NCI-H1694 (cell line): ENCODE results near the gene POC1A.
"Not testable (repeated sequence)": the region's sequence is repeated elsewhere in the genome, so short reads cannot be mapped to it uniquely, and the experiment has no call there.

ENCODE experiments used
- DNase-seq: peaks from one replicate; lab custom pipeline; 2025; lab: John Stamatoyannopoulos, UW

The POC1A gene

DNA sequence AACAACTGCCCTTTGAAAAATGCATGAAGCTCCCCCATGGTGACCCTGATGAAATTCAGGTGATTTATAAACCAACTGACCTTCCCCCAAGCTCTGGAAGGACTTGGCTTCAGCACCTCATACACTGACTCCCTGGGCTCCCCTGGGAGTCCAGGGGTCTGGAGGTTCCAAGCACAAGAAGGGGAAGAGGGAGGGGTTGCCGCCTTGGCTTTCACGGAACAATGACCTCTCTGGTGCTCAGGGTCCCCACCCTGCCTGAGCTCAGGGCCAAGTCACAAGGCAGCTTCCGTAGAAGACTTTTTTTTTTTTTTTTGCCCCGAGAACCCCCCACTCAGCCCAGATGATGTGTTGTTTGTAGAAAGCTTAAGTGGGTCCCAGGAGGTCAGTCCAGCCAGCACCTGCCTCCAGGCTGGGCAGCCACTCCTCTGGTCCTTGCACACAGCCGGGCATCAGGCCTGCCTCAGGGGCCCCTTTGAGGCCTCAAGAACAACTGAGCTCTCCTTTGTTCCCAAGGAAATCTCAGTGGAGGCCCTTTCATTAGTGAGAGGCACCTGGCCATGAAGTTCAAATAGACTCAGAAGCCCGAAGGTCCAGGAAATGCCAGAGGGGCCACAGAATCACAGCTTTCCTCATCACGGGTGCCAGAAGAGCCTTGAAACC, 29.7 kb upstream of the POC1A start:
- no peak for DNase-seq

DNA sequence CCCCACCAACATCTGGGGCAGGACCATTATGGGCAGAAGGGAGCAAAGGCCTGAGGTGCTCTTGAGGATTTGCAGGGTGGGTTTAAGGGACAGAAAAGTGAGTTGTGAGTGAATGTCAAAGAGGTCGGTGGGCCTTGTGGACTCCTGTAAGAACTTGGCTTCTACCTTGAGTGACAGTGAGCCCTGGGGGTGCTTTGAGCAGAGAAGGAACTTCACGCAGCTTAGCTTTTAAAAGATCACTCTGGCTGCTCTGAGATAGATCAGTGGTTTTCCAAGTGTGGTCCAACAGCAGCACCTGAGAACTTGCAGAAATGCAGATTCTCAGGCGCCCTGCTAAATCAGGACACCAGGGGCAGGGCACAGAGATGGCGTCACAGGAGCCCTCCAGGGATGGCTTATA, 28.5 kb upstream of the POC1A start:
- no peak for DNase-seq

DNA sequence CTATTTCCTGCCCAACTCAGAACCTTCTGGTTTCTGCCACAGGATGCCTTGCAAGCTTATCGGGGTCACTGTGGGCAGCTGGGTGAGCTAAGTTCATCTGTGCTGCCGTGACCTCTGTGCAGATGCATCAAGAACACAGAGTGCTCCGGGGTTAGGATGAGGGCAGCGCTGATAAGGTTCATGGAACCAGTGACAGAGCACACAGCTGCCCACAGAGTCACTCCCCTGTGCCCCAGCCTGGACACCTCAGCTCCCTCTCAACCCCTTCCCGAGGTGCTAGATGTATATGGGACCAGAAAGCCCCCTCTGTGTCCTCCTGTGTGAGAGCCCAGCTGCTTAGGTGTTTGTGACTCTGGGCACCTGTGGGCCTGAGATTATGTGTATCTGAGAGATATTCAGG, 28.0 kb upstream of the POC1A start:
- DNase-seq: no peak

DNA sequence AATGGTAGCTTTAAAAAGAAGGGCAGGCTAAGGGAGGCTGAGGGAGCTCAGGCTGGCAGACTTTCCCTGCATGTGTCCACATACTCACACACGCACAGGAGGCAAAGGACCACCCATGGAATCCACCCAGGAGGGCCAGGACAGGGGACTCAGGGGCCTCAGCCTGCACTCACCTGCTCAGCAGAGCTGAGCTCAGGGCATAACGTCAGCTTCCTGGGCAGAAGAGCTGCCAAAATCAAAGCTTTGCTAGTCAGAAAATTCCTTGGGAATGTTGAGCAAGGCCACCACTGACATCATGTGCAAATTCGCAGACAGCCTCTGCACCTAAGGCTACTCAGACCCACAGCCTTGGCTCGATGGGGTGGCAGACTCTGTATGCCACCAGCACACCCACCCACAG, 27.3 kb upstream of the POC1A start:
- DNase-seq: no peak

DNA sequence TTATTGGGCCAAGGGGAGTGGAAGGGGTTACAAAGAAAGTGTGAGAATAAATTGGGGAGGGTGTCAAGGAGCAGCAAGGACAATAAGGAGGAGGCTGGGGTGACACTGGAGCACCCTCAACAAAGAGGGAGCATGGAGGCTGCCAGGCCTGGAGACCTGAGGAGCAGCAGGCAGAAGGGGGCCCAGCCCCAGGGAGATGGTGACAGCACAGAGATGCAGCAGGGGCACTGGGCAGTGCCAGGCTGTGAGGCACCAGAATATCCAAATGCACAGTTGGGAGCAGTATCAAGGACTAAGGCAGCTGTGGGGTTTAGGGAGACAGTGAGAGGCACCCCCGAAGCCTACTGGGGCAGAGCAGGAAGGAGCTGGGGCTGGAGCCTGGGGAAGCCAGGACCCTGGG, 24.3 kb upstream of the POC1A start:
- no peak for DNase-seq

DNA sequence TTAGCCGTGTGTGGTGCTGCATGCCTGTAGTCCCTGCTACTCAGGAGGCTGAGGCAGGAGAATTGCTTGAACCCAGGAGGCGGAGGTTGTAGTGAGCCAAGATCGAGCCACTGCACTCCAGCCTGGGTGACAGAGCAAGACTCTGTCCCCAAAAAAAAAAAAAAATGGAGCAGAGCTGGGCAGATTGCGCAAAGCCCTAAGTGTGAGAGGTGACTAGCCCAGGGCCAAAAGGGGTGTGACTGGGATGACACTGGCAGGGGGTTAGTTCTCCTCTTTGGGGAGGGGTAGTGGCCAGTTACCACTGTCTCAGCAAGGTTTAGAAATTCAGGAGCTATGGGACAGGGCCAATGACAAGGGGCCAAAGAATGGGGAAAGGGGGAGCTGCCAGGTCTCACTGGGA, 23.9 kb upstream of the POC1A start:
- not testable (repeated sequence) for DNase-seq

DNA sequence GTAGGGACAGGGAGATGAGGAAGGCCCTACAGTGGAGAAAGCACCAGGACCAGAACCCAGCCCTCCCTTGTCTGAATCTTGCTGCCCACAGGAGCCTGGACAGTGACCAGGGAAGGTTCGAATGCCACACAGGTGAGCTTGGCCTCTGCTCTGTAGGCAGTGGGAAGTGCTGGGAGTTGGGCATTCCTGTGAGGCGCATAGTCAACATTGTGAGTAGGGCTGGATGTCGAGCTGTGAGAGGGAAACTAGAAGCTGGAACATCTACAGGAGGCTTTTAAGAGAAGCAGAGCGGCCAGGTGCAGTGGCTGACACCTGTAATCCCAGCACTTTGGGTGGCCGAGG, 23.4 kb upstream of the POC1A start:
- DNase-seq: no peak

DNA sequence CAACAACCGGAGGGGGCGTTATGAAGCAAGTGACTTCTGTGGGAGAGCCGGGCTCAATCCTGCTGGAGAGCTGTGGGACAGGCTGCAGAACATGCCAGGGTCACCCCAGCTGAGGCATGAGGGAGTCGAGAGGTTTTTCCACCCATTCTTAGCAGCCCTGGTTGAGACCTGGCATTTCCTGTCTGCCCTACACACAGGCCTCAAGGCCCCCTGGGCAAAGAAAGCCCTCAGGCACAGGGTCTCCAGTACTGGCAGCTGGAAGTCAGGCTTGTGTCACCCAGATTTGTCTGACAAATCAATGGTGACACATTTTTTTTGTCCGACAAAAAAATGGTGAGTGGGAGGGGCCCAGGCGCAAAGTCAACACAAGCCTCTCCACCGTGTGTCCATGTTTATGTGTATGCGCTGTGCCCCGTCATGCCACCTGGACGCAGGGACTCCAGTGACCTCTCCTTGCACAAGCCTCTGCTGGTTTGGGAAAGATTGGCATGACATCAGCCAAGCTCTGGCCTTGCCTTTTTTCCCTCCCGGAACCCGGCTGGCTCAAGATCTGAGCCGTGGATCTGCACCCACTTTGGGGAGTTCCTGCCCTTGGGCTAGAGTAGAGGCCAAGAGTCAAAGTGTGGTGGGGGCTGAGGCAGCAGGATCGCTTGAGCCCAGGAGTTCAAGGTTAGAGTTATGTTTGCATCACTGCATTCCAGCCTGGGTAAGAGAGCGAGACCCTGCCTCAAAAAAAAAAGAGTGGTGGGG, 22.9 kb upstream of the POC1A start:
- no peak for DNase-seq

DNA sequence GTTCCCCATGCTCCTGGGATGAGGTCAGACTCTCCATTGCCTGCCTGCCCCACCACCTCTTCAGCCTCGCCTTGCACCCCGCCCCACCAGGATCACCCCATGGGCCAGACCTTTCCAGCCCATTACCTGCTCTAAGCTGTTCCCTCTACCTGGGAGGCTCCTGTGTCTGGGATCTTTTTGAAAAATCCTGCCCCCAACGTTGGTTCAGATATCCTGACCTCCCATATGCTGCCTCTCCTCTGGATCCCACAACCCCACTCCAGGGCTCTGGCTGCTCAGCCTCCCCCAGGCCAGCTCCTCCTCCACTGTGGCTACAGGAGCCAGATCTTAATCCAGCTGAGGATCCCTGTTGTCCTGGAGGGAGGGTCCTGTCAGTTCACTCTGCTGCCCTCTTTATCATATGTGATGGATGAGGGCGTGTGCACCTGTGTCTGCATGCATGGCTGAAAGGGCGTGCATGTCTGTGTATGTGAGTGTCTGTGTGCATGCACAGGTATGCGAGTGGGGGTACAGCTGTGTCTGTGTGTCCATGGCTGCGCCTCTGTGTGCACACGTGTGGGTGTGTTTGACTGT, 22.0 kb upstream of the POC1A start:
- DNase-seq: no peak

DNA sequence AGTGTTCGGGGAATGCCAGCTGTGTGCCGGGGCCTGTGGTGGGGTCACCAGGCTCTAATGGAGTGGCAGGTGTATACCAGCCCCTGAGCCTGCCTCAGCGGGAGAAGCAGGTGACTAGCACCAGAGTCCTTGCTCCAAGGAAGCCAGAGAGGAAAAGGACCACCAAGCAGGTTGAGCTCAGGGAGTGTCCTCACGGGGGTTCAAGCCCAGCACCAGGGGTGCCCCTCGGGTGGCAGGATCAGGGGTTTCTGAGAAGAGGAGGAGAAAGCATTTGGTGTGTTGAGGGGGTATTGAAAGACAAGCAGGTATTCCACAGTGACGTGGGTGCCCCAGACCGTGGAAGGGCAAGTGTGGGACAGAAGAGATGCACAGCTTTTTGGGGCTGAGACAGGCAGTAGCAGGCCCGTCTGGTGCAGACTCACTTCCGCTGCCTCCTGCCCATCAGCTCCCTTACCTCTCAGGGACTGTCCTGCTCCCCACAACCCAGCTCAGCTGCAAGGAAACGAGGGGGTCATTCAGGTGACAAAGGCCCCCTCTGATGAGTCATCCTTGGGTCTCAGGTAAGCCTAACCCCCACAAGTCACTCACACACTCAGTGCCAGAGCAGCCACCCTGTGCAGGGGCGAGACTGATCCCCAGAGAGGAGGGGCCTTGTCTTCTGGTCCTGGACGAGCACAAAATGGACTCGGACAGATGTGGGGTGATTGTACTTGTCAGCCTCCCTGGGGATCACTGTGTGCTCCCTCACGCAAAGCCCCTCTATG, 21.4 kb upstream of the POC1A start:
- DNase-seq: no peak

DNA sequence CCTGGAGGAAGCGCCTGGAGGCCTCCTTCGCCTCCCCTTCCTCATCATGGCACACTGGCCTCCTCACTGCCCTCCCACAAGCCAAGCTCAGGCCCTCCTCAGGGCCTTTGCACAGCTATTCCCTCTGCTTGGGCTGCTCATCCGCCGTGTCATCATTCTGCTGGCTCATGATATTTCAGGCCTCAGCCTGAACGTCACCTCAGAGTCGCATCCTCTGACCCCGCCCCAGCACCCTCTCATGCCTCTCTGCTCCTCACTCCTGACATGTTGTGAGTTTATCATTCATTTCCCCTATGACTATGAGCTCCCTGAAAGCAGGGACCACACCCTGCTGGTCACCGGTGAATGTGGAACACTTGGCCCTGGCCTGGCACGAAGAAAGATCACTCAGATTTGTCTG, 20.7 kb upstream of the POC1A start:
- no peak for DNase-seq

DNA sequence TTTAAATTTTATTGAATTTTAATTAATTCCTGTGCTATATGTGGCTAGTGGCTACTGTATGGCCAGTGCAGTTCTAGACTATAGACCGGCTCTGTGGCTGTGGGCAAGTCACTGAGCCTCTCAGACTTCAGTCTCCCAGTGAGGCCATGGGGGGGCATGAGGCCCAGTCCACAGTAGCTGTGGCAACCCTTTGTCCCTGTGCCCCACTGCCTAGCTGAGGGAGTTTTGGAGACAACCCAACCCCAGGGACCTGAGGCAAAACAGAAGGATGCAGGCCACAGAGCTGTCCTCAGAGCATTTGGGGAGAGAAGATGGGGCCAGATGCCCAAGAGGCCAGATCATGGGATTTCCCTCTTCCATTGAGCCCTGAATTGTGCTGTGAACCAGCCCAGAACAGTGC, 18.9 kb upstream of the POC1A start:
- DNase-seq: no peak

DNA sequence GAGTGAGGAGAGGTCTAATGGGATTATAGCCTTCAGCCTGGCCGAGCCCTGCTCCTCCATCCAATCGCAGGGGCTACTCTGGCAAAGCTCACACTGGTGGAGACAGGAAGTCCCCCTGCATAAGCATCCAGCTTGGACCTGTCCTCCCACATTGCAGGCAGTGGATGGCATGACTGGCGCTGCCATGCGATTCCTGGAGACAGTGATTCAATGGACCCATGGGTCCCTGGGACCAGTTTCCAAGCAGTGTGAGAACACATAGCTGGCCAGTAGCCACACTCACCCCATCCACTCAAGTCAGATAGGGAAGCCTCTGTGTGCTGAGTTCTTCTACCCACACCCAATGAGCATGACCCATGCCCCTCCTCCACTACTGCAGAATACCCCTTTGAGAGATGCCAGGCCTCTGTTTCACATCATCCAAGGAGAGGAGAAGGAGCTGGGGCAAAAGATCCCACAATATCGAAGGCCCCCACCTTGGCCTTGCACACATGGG, 18.1 kb upstream of the POC1A start:
- no peak for DNase-seq

DNA sequence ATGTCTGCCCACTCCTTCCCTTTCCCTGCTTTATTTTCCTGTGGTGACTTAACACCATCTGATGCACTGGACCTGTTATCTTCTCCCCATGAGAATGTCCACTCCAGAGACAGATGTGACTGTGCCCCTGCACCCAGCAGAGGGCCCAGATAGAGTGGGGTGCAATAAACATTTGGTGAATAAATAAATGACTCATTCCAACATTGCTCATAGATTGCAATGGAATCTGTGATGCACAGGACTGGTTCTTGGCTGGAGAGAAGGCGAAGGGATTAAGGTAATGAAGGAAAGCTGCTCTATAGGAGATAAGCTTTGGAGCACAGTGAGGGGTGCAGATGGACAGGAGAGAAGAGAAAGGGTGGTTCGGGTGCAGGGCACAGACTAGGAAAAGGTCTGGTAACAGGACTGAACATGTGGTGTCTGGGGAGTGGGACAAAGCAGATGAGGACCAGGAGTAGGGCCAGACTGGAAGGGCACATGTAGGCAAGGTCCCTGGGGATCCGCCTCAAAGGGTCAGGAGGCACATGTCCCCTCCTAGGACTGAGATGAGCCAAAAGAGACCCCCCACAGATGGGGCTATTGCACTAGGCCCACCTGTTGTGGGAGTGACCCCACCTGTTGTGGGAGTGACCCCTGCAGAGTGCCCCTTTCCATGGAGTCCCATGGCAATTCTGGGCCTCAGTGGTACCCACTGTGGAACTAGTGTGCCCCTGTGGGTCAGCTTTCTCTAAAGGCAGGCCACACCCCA, 17.5 kb upstream of the POC1A start:
- DNase-seq: no peak

DNA sequence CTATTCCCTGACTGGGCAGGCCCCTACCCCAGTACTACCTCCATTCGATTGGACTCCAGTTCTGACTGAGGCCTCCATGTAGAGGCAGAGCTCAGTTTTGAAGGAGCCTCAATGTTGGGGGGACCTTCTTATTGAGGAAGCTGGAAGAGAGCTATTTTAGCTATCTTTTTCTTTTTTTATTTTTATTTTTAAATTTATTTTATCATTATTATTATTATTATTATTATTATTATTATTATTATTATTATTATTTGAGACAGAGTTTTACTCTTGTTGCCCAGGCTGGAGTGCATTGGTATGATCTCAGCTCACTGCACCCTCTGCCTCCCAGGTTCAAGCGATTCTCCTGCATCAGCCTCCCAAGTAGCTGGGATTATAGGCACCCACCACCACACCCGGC, 16.0 kb upstream of the POC1A start:
- not testable (repeated sequence) for DNase-seq

DNA sequence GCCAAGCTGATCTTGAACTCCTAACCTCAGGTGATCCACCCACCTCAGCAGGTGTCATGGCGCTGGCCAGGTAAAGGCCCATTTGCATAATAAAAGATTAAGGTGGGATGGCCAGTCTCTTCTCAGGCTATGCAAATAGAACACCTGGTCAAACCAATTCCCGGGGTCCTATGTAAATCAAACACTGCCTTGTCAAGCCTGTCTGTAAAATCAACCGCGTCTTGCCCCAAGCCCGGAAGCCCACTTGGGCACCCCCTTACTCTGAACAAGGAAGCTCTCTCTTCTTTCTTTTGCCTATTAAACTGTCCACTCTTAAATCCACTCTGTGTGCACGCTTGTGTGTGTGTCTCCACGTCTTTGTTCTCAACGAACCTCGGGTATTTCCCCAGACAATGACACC, 13.0 kb upstream of the POC1A start:
- DNase-seq: no peak

DNA sequence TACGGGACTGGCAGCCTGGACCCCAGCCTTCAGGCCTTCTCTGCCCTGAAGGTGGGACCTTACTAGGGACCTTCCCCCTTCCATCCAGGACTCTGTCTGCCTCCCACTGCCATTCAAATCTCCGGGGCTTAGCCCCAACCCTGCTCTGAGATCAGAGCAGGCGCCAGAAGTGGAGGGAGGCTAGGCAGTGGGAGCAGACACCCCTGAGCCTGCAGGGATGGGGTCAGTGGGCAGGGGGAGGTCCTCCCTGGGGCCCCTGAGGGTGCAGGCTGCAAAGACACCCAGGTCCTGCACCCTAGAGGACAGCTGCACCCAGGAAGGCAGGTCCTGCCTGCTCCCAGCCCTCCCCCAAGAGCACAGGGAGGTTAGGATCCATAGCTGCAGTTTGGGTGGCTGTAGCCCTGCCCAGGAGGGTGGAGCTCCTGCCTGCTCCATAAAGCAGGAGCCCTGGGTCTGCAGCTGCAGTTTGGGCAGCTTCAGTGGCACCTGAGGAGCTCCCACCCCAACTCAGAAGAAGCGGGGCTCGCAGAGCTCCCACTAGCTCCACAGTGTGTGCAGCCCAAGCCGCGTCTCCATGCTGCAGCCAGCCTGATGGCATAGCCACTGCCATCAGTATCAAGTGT, 8.1 kb upstream of the POC1A start:
- no peak for DNase-seq

DNA sequence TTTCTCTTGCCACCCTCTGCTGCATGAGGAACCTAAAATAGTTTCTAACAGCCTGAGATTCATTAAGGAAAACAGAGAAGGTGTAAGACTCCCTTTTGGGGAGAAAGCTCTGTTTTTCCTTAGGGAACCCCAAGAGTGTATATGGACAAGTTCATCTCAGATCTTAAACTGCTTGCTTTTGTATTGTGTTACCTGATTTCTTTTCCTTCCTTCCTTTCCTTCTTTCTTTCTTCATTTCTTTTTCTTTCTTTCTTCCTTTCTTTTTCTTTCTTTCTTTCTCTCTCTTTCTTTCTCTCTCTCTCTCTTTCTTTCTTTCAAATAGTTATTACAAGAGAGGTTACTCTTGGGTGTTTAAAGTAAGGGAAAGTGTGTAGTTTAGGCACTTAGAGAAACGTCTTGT, 5.3 kb upstream of the POC1A start:
- DNase-seq: no peak

DNA sequence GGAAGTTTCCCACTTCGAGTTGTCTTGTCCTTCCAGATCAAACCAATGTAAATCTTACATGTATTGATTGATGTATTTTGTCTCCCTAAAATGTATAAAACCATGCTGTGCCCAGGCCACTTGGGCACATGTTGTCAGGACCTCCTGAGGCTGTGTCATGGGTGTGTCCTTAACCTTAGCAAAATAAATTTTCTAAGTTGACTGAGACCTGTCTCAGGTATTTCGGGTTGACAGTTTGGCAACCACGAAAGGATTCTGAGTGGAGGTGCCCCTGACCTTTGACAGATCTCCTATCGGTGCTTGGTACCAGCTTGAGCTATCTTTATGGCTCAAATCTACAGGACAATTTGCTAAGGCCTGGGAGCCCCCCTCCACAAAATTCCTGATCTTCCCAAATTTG, 1.7 kb upstream of the POC1A start:
- no peak for DNase-seq

DNA sequence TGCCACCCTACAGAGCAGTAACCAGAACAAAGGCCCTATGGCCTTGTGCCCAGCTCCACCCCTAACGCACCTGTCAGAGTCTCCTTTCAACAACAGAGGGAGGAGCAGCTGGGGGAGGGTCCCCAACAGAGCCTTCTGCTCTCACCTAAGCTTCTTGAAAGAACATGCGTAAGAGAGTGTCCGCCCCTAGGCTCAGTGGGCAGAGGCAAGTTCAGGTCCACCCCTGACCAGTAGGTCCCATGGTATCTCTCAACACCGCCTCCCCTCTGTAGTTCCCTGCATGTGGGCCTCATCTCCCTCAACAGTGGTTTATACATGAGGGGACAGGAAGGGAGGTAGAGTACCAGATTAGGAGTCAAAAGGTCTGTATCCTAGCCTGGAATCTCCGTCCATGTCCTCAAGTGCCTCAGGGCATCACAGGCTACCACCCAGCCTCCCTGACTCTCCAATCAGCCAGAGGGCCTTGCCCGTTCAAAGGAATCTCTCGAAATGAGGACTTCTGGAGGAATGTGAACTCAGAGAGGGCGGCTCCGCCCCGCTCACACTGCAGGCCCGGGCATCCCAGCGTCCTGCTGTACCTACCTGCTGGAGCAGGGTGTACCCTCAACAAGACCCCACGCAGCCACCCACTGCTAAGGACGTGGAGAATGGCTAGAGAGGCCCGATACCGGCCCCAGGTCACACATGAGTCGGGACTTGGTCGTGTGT, 680 bp downstream of the POC1A start:
- no peak for DNase-seq

DNA sequence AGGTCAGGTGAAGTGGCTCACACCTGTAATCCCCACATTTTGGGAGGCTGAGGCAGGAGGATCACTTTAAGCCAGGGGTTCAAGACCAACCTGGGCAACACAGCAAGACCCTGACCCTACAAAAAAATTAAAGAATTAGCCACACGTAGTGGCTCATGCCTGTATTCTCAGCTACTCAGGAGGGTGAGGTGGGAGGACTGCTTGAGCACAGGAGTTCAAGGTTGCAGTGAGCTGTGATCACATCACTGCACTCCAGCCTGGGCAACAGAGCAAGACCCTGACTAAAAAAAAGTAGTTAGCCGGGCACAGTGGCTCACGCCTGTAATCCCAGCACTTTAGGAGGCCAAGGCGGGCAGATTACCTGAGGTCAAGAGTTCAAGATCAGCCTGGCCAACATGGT, 2.2 kb downstream of the POC1A start:
- not testable (repeated sequence) for DNase-seq
